Neuronal stem cell (in vitro differentiated cells): ENCODE data around the gene ETNK1.

Experiments
- DNase-seq: peaks from one replicate; pipeline ENCODE4 v3.0.0-alpha.2; 2013; ENCODE audit warnings: low spot score
- H2AFZ ChIP-seq: one replicate; pipeline ENCODE4 v1.6.1; 2013; ENCODE audit warnings: mild to moderate bottlenecking, low read length, inconsistent platforms
- H2AK5ac ChIP-seq: 2 replicates; pipeline ENCODE4 v1.6.1; 2013; ENCODE audit warnings: low read depth, mild to moderate bottlenecking, inconsistent platforms, low read length, moderate library complexity, mixed read lengths
- H2BK120ac ChIP-seq: 2 replicates; pipeline ENCODE4 v1.6.1; 2013; ENCODE audit warnings: low read depth, mild to moderate bottlenecking, inconsistent platforms, low read length, moderate library complexity, mixed read lengths
- H2BK12ac ChIP-seq: one replicate; pipeline ENCODE4 v1.6.1; 2013; ENCODE audit warnings: low read length, inconsistent platforms
- H2BK15ac ChIP-seq: 2 replicates; pipeline ENCODE4 v1.6.1; 2013; ENCODE audit warnings: mild to moderate bottlenecking, low read length, inconsistent platforms, mixed read lengths
- H2BK5ac ChIP-seq: one replicate; pipeline ENCODE4 v1.6.1; 2013; ENCODE audit warnings: inconsistent platforms, mild to moderate bottlenecking, low read length, moderate library complexity
- H3K14ac ChIP-seq: one replicate; pipeline ENCODE4 v1.6.1; 2013; ENCODE audit warnings: low read length, inconsistent platforms
- H3K18ac ChIP-seq: 2 replicates; pipeline ENCODE4 v1.6.1; 2013; ENCODE audit warnings: low read length, inconsistent platforms
- H3K23ac ChIP-seq: 2 replicates; pipeline ENCODE4 v1.6.1; 2013; ENCODE audit warnings: low read depth, mild to moderate bottlenecking, mixed read lengths, low read length, inconsistent platforms; ENCODE audit not compliant: poor library complexity
- H3K27ac ChIP-seq: replicated peaks from 3 replicates; pipeline ENCODE4 v1.5.1; 2013; ENCODE audit warnings: low read length, inconsistent platforms
- H3K27me3 ChIP-seq, 3 experiments: 2 replicates each; pipeline ENCODE4 v1.6.1; 2013; ENCODE audit warnings: low read length in 3 of 3, mild to moderate bottlenecking in 2 of 3, inconsistent platforms in 1 of 3, low read depth in 1 of 3, mixed read lengths in 1 of 3, moderate library complexity in 1 of 3; ENCODE audit not compliant: control insufficient read depth in 3 of 3, insufficient read depth in 3 of 3
- H3K36me3 ChIP-seq, 2 donors: replicated peaks in 1 of 2; 2 replicates each; pipeline ENCODE4 v1.6.1; 2013; ENCODE audit warnings: low read length in 2 of 2; ENCODE audit not compliant: control insufficient read depth in 2 of 2, insufficient read depth in 2 of 2
- H3K4ac ChIP-seq: 2 replicates; pipeline ENCODE4 v1.6.1; 2013; ENCODE audit warnings: inconsistent platforms, mild to moderate bottlenecking, low read length, moderate library complexity
- H3K4me1 ChIP-seq, 2 donors: 1 replicate in 1 of 2; 2 replicates in 1 of 2; pipeline ENCODE4 v1.6.1; 2013; ENCODE audit warnings: low read length in 2 of 2, low read depth in 1 of 2; ENCODE audit not compliant: control insufficient read depth in 2 of 2, insufficient read depth in 1 of 2
- H3K4me2 ChIP-seq: one replicate; pipeline ENCODE4 v1.6.1; 2013; ENCODE audit warnings: mild to moderate bottlenecking, low read length, inconsistent platforms; ENCODE audit not compliant: insufficient read depth, poor library complexity, severe bottlenecking
- H3K4me3 ChIP-seq, 2 donors: 2 replicates each; pipeline ENCODE4 v1.5.1; 2013; ENCODE audit warnings: low read length in 2 of 2, mild to moderate bottlenecking in 2 of 2, inconsistent platforms in 1 of 2, moderate library complexity in 1 of 2
- H3K79me1 ChIP-seq: one replicate; pipeline ENCODE4 v1.6.1; 2013; ENCODE audit warnings: low read depth, mild to moderate bottlenecking, inconsistent platforms, low read length, moderate library complexity
- H3K9ac ChIP-seq: one replicate; pipeline ENCODE4 v1.6.1; 2013; ENCODE audit warnings: mild to moderate bottlenecking, low read depth, low read length, inconsistent platforms; ENCODE audit not compliant: poor library complexity
- H3K9me3 ChIP-seq, 2 donors: replicated peaks in 1 of 2; 2 replicates each; pipeline versions ENCODE3 to v1.6.1; 2013; ENCODE audit warnings: low read length in 2 of 2, mild to moderate bottlenecking in 2 of 2, inconsistent platforms in 1 of 2, low read depth in 1 of 2, mixed read lengths in 1 of 2, moderate library complexity in 1 of 2; ENCODE audit not compliant: control insufficient read depth in 2 of 2, insufficient read depth in 1 of 2
- H4K8ac ChIP-seq: one replicate; pipeline ENCODE4 v1.6.1; 2013; ENCODE audit warnings: low read depth, mild to moderate bottlenecking, inconsistent platforms, low read length, moderate library complexity
- H4K91ac ChIP-seq: one replicate; pipeline ENCODE4 v1.6.1; 2013; ENCODE audit warnings: low read length, low read depth, mild to moderate bottlenecking, inconsistent platforms; ENCODE audit not compliant: poor library complexity
- WGBS, 2 donors: extraction: QIAGEN DNeasy Blood & Tissue Kit; methylation state at CpG; one replicate each; pipeline ENCODE4 v1.1.7; 2013; ENCODE audit warnings: missing lambda C conversion rate in 2 of 2, mixed read lengths in 1 of 2; ENCODE audit not compliant: insufficient read length in 2 of 2, insufficient replicate concordance in 1 of 2; ENCODE audit errors: extremely low coverage in 2 of 2; 5-methylcytosine and 5-hydroxymethylcytosine counted together

The ETNK1 gene

GRCh38 chr12:22640851-22641250 lies 15.9 kb downstream of the ETNK1 start:
- no CpG with 5 or more reads among the region's 2 CpGs for WGBS, 2 donors
- no peak overlapping the region for H3K4ac ChIP-seq
- H3K18ac ChIP-seq: no peak overlapping the region
- no peak overlapping the region for H3K14ac ChIP-seq
- no peak overlapping the region for H2BK15ac ChIP-seq
- H4K91ac ChIP-seq: no peak overlapping the region
- peaks cover 0 to 46% of the 10 kb centered on the region in 2 donors for H3K36me3 ChIP-seq
- no peak overlapping the region for H3K9ac ChIP-seq
- no peak overlapping the region for H3K23ac ChIP-seq
- no peaks in the 10 kb centered on the region for H3K9me3 ChIP-seq
- H2BK120ac ChIP-seq: no peak overlapping the region
- H3K27me3 ChIP-seq: no peaks in the 10 kb centered on the region
- H3K4me2 ChIP-seq: no peak overlapping the region
- H3K79me1 ChIP-seq: peaks cover 3% of the 10 kb centered on the region
- H2AFZ ChIP-seq: no peak overlapping the region
- no peak overlapping the region for H4K8ac ChIP-seq
- H2BK12ac ChIP-seq: no peak overlapping the region
- no peak overlapping the region for H2AK5ac ChIP-seq
- no peak overlapping the region for H2BK5ac ChIP-seq
- no peak for DNase-seq
- no peak overlapping the region for H3K4me3 ChIP-seq
- no peak overlapping the region for H3K27ac ChIP-seq
- H3K4me1 ChIP-seq: no peaks in the 10 kb centered on the region

- Histone ChIP-seq H3K27ac (no peak overlapping the region), H3K4me3 (no peak overlapping the region), H2AK5ac (no peak overlapping the region), H2BK12ac (no peak overlapping the region), H2BK15ac (no peak overlapping the region), H4K91ac (no peak overlapping the region), H2BK120ac (no peak overlapping the region), H3K18ac (no peak overlapping the region), H3K27me3 (no peaks in the 10 kb centered on the region), H3K4me1 (no peaks in the 10 kb centered on the region), H3K79me1 (peaks cover 2% of the 10 kb centered on the region), H3K4ac (no peak overlapping the region), H3K9me3 (no peaks in the 10 kb centered on the region), H3K4me2 (no peak overlapping the region), H3K9ac (no peak overlapping the region), H3K23ac (no peak overlapping the region), H3K14ac (no peak overlapping the region), H2BK5ac (no peak overlapping the region), H4K8ac (no peak overlapping the region), H2AFZ (no peak overlapping the region), H3K36me3 (peaks cover 0 to 46% of the 10 kb centered on the region in 2 donors)
- DNase-seq: no peak
- WGBS, 2 donors: no CpG with 5 or more reads among the region's 3 CpGs
Measured at GRCh38 chr12:22641353-22642053, 16.5 kb downstream of the ETNK1 start.

GRCh38 chr12:22648668-22649067 lies 23.7 kb downstream of the ETNK1 start:
- H3K4me3 ChIP-seq: no peak overlapping the region
- no CpG with 5 or more reads among the region's 3 CpGs for WGBS, 2 donors
- no peak overlapping the region for H3K18ac ChIP-seq
- no peak overlapping the region for H3K4ac ChIP-seq
- H3K9ac ChIP-seq: no peak overlapping the region
- H2BK12ac ChIP-seq: no peak overlapping the region
- no peak overlapping the region for H2AK5ac ChIP-seq
- no peak overlapping the region for H2AFZ ChIP-seq
- H3K79me1 ChIP-seq: no peaks in the 10 kb centered on the region
- peaks cover 0 to 3% of the 10 kb centered on the region in 2 donors for H3K9me3 ChIP-seq
- no peaks in the 10 kb centered on the region for H3K27me3 ChIP-seq
- peaks cover 2 to 89% of the 10 kb centered on the region in 2 donors for H3K36me3 ChIP-seq
- no peak overlapping the region for H2BK15ac ChIP-seq
- H2BK120ac ChIP-seq: no peak overlapping the region
- no peak overlapping the region for H2BK5ac ChIP-seq
- no peak overlapping the region for H3K23ac ChIP-seq
- no peak overlapping the region for H4K91ac ChIP-seq
- H4K8ac ChIP-seq: no peak overlapping the region
- DNase-seq: no peak
- H3K14ac ChIP-seq: no peak overlapping the region
- H3K27ac ChIP-seq: no peak overlapping the region
- no peak overlapping the region for H3K4me2 ChIP-seq
- H3K4me1 ChIP-seq: no peaks in the 10 kb centered on the region

DNA sequence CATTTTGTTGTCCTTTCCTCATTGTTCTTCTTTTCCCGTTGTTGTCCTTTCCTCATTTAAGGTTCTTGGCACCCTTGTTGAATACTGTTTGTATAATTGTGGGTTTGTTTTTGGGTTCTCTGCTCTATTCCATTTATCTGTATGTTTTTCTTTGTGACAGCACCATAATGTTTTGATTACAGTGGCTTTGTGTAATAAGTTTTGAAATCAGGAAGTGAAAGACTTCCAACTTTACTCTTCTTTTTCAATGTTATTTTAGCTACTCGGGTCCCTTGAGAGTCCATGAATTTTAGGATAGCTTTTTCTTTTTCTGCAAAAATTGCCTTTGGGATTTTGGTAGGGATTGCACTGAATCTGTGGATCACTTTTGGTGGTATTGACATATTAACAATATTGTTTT lies 28.1 kb downstream of the ETNK1 start:
- Histone ChIP-seq H2BK15ac (no peak overlapping the region), H4K91ac (no peak overlapping the region), H3K4me3 (no peak overlapping the region), H2AK5ac (no peak overlapping the region), H3K27ac (no peak overlapping the region), H2BK5ac (no peak overlapping the region), H3K9me3 (peaks cover 0 to 3% of the 10 kb centered on the region in 2 donors), H3K9ac (no peak overlapping the region), H3K18ac (no peak overlapping the region), H3K23ac (no peak overlapping the region), H3K36me3 (peaks cover 2 to 69% of the 10 kb centered on the region in 2 donors), H3K14ac (no peak overlapping the region), H3K4me2 (no peak overlapping the region), H3K4me1 (no peaks in the 10 kb centered on the region), H2BK12ac (no peak overlapping the region), H3K4ac (no peak overlapping the region), H2BK120ac (no peak overlapping the region), H3K27me3 (no peaks in the 10 kb centered on the region), H2AFZ (no peak overlapping the region), H4K8ac (no peak overlapping the region), H3K79me1 (no peaks in the 10 kb centered on the region)
- DNase-seq: no peak
- no CpG with 5 or more reads among the region's 2 CpGs for WGBS, 2 donors
